A673 (cell line): Measurements from ENCODE around the gene THSD7B. TPM values are rescaled to one million over a fixed set of nuclear protein-coding genes. Genes with fewer than 3 reads are reported as not detected.

Source experiments
- Bru-seq: library from RNA; stranded (reverse); fragments of 400-500 nt; gene quantifications from one replicate; lab custom pipeline; 2021; lab: Mats Ljungman, UMichigan
- BruChase-seq, 2 experiments: library from RNA; stranded (reverse); fragments of 400-500 nt; gene quantifications; one replicate each; lab custom pipeline; 2021; lab: Mats Ljungman, UMichigan
- BruUV-seq: library from RNA; stranded (reverse); fragments of 400-500 nt; replicated peaks from 2 replicates; lab custom pipeline; 2021; lab: Mats Ljungman, UMichigan
- CTCF ChIA-PET: fragments of 300-600 bp; sonication (Branson Sonifier 250); formaldehyde crosslinking; loops from one replicate; lab custom pipeline; 2022; ENCODE audit warnings: antibody characterized with exemption; lab: Charles Lee
- POLR2A ChIA-PET: fragments of 300-600 bp; sonication (Branson Sonifier 250); formaldehyde crosslinking; loops from one replicate; lab custom pipeline; 2022; ENCODE audit warnings: antibody characterized with exemption; ENCODE audit not compliant: low non-redundant PET; lab: Charles Lee
- DNase-seq: peaks from one replicate; pipeline ENCODE4 v3.0.0-alpha.2; 2015; ENCODE audit warnings: low spot score
- H3K27ac ChIP-seq: fragments of 200-600 bp; sonication (generic); 2 replicates; pipeline ENCODE4 v1.5.1; 2016; ENCODE audit warnings: mixed run types, low read depth, mild to moderate bottlenecking, mixed read lengths, antibody characterized with exemption, low read length; ENCODE audit not compliant: poor library complexity, severe bottlenecking
- H3K27me3 ChIP-seq: fragments of 200-600 bp; sonication (generic); replicated peaks from 2 replicates; pipeline ENCODE4 v1.6.1; 2017; ENCODE audit warnings: mixed run types, low read depth, mild to moderate bottlenecking, mixed read lengths, antibody characterized with exemption, low read length; ENCODE audit not compliant: insufficient read depth, poor library complexity
- H3K36me3 ChIP-seq: fragments of 200-600 bp; sonication (generic); 2 replicates; pipeline ENCODE4 v1.6.1; 2016; ENCODE audit warnings: mixed run types, mild to moderate bottlenecking, mixed read lengths, antibody characterized with exemption, low read length; ENCODE audit not compliant: insufficient read depth, poor library complexity, severe bottlenecking
- H3K4me1 ChIP-seq: fragments of 200-600 bp; sonication (generic); 2 replicates; pipeline ENCODE4 v1.6.1; 2017; ENCODE audit warnings: mixed run types, mild to moderate bottlenecking, mixed read lengths, antibody characterized with exemption, low read length; ENCODE audit not compliant: insufficient read depth, poor library complexity, severe bottlenecking
- H3K4me3 ChIP-seq: fragments of 200-600 bp; sonication (generic); 2 replicates; pipeline ENCODE4 v1.5.1; 2016; ENCODE audit warnings: low read depth, mixed run types, mild to moderate bottlenecking, mixed read lengths, low read length; ENCODE audit not compliant: poor library complexity, severe bottlenecking
- H3K9me3 ChIP-seq: fragments of 200-600 bp; sonication (generic); 2 replicates; pipeline ENCODE4 v1.6.1; 2016; ENCODE audit warnings: mixed run types, low read depth, mild to moderate bottlenecking, mixed read lengths, antibody characterized with exemption, low read length; ENCODE audit not compliant: poor library complexity, severe bottlenecking
- EZH2 ChIP-seq: fragments of 200-600 bp; sonication (generic); IDR thresholded peaks from 2 replicates; pipeline ENCODE4 v1.6.1; 2017; ENCODE audit warnings: borderline replicate concordance, low read depth, mild to moderate bottlenecking, mixed read lengths, antibody characterized with exemption, low read length; ENCODE audit not compliant: poor library complexity, severe bottlenecking
- intact Hi-C: fragments of 100-400 bp; cut with micrococcal nuclease; formaldehyde crosslinking; loops from one replicate; pipeline ENCODE4 v1.10.0; 2022; ENCODE audit not compliant: unreplicated experiment
- long read RNA-seq: library from polyadenylated mRNA; stranded (forward); transcript quantifications from one replicate; pipeline ENCODE4 v2.0.0, GENCODE V29; 2022
- total RNA-seq: library from RNA; stranded (reverse); gene quantifications from 2 replicates; pipeline ENCODE4 v1.2.3, GENCODE V29; 2021
- TF ChIP-seq, protein P1 (sequence below): fragments of 300-800, 200-600 bp; sonication (generic); conservative IDR thresholded peaks from 2 replicates; pipeline ENCODE4 v1.5.1; 2017; ENCODE audit warnings: low read depth, mild to moderate bottlenecking, antibody characterized with exemption, low read length, moderate library complexity, mixed read lengths

Gene THSD7B
- total RNA-seq (not detected in 2 replicates), Bru-seq, nascent RNA (percentile 4 among the genes with signal in this experiment), BruChase-seq, experiment 1, labeled RNA remaining after a 2-hour chase (percentile 3 among the genes with signal in this experiment), BruChase-seq, experiment 2, labeled RNA remaining after a 6-hour chase (percentile 3 among the genes with signal in this experiment)
- long read RNA-seq: 0 reads

GRCh38 chr2:136765256-136766072, at the start of gene THSD7B:
TSS of gene THSD7B (plus strand) at chr2:136765545. CDS start at chr2:136882179, 116,634 bp downstream.
- TF ChIP-seq EZH2: peak; percentile 62
- TF ChIP-seq, protein P1, sequence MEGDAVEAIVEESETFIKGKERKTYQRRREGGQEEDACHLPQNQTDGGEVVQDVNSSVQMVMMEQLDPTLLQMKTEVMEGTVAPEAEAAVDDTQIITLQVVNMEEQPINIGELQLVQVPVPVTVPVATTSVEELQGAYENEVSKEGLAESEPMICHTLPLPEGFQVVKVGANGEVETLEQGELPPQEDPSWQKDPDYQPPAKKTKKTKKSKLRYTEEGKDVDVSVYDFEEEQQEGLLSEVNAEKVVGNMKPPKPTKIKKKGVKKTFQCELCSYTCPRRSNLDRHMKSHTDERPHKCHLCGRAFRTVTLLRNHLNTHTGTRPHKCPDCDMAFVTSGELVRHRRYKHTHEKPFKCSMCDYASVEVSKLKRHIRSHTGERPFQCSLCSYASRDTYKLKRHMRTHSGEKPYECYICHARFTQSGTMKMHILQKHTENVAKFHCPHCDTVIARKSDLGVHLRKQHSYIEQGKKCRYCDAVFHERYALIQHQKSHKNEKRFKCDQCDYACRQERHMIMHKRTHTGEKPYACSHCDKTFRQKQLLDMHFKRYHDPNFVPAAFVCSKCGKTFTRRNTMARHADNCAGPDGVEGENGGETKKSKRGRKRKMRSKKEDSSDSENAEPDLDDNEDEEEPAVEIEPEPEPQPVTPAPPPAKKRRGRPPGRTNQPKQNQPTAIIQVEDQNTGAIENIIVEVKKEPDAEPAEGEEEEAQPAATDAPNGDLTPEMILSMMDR: no peak

DNA sequence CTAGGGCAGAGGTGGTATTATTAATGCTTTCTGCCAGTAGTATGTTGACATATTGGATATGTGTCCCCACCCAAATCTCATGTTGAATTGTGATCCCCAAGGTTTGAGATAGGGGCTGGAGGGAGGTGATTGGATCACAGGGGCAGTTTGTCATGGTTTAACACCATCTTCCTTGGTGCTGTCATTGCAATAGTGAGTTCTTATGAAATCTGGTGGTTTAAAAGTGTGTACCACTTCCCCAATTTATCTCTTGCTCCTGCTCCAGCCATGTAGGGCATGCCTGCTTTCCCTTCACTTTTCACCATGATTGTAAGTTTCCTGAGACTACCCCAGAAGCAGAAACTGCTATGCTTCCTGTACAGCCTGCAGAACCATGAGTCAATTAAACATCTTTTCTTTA, 47.1 kb upstream of the THSD7B start:
- intact Hi-C loops: no loop called here
- Histone ChIP-seq H3K4me1 (no peaks in the 10 kb centered on the region), H3K36me3 (no peaks in the 10 kb centered on the region), H3K27ac (no peak overlapping the region), H3K27me3 (no peaks in the 10 kb centered on the region), H3K4me3 (no peak overlapping the region), H3K9me3 (no peaks in the 10 kb centered on the region)
- no peak for DNase-seq
- ChIA-PET POLR2A (no interaction called here), CTCF (no interaction called here)
- BruUV-seq: no TSS peak
- no peak for TF ChIP-seq EZH2
- TF ChIP-seq, protein P1: no peak

More at GRCh38 chr2:136765256-136766072, at the start of gene THSD7B:
- DNase-seq: no peak
- no peaks in the 10 kb centered on the region for H3K36me3 ChIP-seq
- ChIA-PET CTCF (no interaction called here), POLR2A (interaction anchor here (0.6 to 0.7 kb wide), 2 partner anchors 441 to 646 kb away, joined by 3 read pairs; no protein-coding TSS in a partner anchor)
- H3K9me3 ChIP-seq: no peaks in the 10 kb centered on the region
- intact Hi-C loops: no loop called here
- no TSS peak for BruUV-seq
- H3K27ac ChIP-seq: no peak within 1 kb of the TSS
- H3K27me3 ChIP-seq: peaks cover 83% of the 10 kb centered on the region
- H3K4me1 ChIP-seq: no peaks in the 10 kb centered on the region
- H3K4me3 ChIP-seq: no peak within 1 kb of the TSS

DNA sequence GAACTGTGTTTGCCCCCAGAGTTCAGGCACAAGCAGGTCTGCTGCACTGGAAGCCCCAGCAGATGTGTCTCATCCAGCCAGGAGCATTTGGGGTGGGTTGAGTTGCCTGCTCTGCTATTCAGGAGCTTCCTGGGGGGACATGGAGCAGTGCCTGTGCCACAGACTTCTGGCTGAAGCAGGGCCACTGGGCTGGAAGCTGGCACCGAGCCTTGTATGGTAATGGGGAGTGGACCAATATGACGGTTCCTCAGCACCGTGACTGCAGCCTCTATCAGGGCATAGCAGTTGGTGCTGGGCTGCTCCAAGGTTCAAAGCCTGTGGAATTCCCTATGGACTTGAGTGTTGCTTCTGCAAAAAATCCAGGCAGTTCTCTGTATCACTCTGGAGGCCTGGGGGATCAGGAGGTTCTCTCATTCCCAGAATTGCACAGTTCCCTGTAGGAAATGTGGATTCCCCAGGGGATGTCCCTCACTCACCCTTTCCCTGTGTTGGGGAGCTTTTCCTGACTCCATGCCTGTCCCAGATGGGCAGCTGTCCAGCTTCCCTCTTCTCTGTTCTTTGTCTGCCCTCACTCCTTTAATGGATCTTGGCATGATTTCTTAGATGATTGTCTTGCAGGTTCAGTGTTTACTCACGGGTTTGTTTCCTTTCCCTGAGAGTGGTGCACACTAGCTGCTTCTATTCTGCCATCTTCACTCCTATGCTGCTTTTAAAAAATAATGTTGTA, 37.2 kb upstream of the THSD7B start:
- Histone ChIP-seq H3K36me3 (no peaks in the 10 kb centered on the region), H3K4me3 (no peak overlapping the region), H3K4me1 (no peaks in the 10 kb centered on the region), H3K27ac (no peak overlapping the region), H3K9me3 (no peaks in the 10 kb centered on the region), H3K27me3 (no peaks in the 10 kb centered on the region)
- no TSS peak for BruUV-seq
- intact Hi-C loops: no loop called here
- ChIA-PET CTCF (no interaction called here), POLR2A (no interaction called here)
- no peak for TF ChIP-seq EZH2
- TF ChIP-seq, protein P1: no peak
- DNase-seq: no peak
